ENCODE measurements around the gene AQP10. TPM values are rescaled to one million over a fixed set of nuclear protein-coding genes. Genes with fewer than 3 reads are reported as not detected.
"Not testable (repeated sequence)": the region's sequence is repeated elsewhere in the genome, so short reads cannot be mapped to it uniquely, and the experiment has no call there.

The AQP10 gene
- total RNA-seq, 2 donors from 2014 or later: 0.26 TPM; not detected in 1

GRCh38 chr1:154304664-154305337 lies 16.1 kb upstream of the AQP10 start:
- no peak overlapping the region for H3K27ac ChIP-seq
- no peaks in the 10 kb centered on the region for H3K9me3 ChIP-seq
- no peaks in the 10 kb centered on the region for H3K4me1 ChIP-seq
- intact Hi-C loops (cut with DNase I): no loop called here
- 55 to 66% methylated on average over 9 of the region's 9 CpGs for WGBS, 2 donors
- H3K36me3 ChIP-seq (replicated peaks in 1 of 2; ENCODE audit: insufficient read depth in 1 of 2, low read depth in 2 of 2): no peaks in the 10 kb centered on the region
- no peak overlapping the region for H3K4me3 ChIP-seq
- ATAC-seq: no peak
- no peaks in the 10 kb centered on the region for H3K27me3 ChIP-seq
- no peak for DNase-seq
- TF ChIP-seq POLR2A (IDR thresholded peaks at IDR 0.05): no peak
- TF ChIP-seq CTCF (IDR thresholded peaks at IDR 0.05): no peak

GRCh38 chr1:154306151-154306550 lies 14.7 kb upstream of the AQP10 start:
- H3K27me3 ChIP-seq: no peaks in the 10 kb centered on the region
- DNase-seq (no peak), ATAC-seq (no peak)
- no peaks in the 10 kb centered on the region for H3K4me1 ChIP-seq
- TF ChIP-seq CTCF (IDR thresholded peaks at IDR 0.05) (no peak), POLR2A (IDR thresholded peaks at IDR 0.05) (no peak)
- no peaks in the 10 kb centered on the region for H3K36me3 ChIP-seq (replicated peaks in 1 of 2; ENCODE audit: insufficient read depth in 1 of 2, low read depth in 2 of 2)
- intact Hi-C loops (cut with DNase I): no loop called here
- WGBS, 2 donors: 81 to 93% methylated on average over 3 of the region's 3 CpGs
- H3K27ac ChIP-seq: no peak overlapping the region
- H3K9me3 ChIP-seq: no peaks in the 10 kb centered on the region
- no peak overlapping the region for H3K4me3 ChIP-seq

- H3K27me3 ChIP-seq; intact Hi-C loops (cut with DNase I); H3K4me1 ChIP-seq; H3K27ac ChIP-seq; H3K4me3 ChIP-seq; H3K36me3 ChIP-seq (replicated peaks in 1 of 2; ENCODE audit: insufficient read depth in 1 of 2, low read depth in 2 of 2); ATAC-seq; DNase-seq; H3K9me3 ChIP-seq: not testable (repeated sequence)
- WGBS, 2 donors: 50 to 57% methylated on average over 4 of the region's 4 CpGs
Measured at GRCh38 chr1:154307670-154308270, 13.1 kb upstream of the AQP10 start.

GRCh38 chr1:154309136-154309535 lies 11.8 kb upstream of the AQP10 start:
- H3K27ac ChIP-seq; H3K9me3 ChIP-seq; DNase-seq; H3K4me1 ChIP-seq; H3K27me3 ChIP-seq; H3K36me3 ChIP-seq (replicated peaks in 1 of 2; ENCODE audit: insufficient read depth in 1 of 2, low read depth in 2 of 2); ATAC-seq; intact Hi-C loops (cut with DNase I); H3K4me3 ChIP-seq: not testable (repeated sequence)
- WGBS, 2 donors: 68 to 92% methylated on average over 6 to 7 of the region's 7 CpGs

- H3K36me3 ChIP-seq (replicated peaks in 1 of 2; ENCODE audit: insufficient read depth in 1 of 2, low read depth in 2 of 2); DNase-seq; H3K27me3 ChIP-seq; ATAC-seq; H3K27ac ChIP-seq; H3K4me1 ChIP-seq; H3K9me3 ChIP-seq; H3K4me3 ChIP-seq; intact Hi-C loops (cut with DNase I): not testable (repeated sequence)
- WGBS, 2 donors: 71 to 73% methylated on average over 13 of the region's 13 CpGs
Measured at GRCh38 chr1:154312229-154313065, 8.4 kb upstream of the AQP10 start.

GRCh38 chr1:154313066-154313356 lies 7.9 kb upstream of the AQP10 start:
- intact Hi-C loops (cut with DNase I): no loop called here
- no peak for ATAC-seq
- 61 to 63% methylated on average over 10 of the region's 10 CpGs for WGBS, 2 donors

GRCh38 chr1:154314226-154314625 lies 6.7 kb upstream of the AQP10 start:
- 59 to 77% methylated on average over 3 of the region's 3 CpGs for WGBS, 2 donors
- H3K4me3 ChIP-seq; H3K27ac ChIP-seq; H3K36me3 ChIP-seq (replicated peaks in 1 of 2; ENCODE audit: insufficient read depth in 1 of 2, low read depth in 2 of 2); H3K4me1 ChIP-seq; intact Hi-C loops (cut with DNase I); ATAC-seq; DNase-seq; H3K9me3 ChIP-seq; H3K27me3 ChIP-seq: not testable (repeated sequence)

More at GRCh38 chr1:154313066-154313356, 7.9 kb upstream of the AQP10 start:
- TF ChIP-seq CTCF (IDR thresholded peaks at IDR 0.05) (no peak), POLR2A (IDR thresholded peaks at IDR 0.05) (no peak)
- Histone ChIP-seq H3K4me1 (no peaks in the 10 kb centered on the region), H3K27me3 (no peaks in the 10 kb centered on the region), H3K27ac (no peak overlapping the region), H3K4me3 (no peak overlapping the region), H3K36me3 (replicated peaks in 1 of 2; ENCODE audit: insufficient read depth in 1 of 2, low read depth in 2 of 2) (no peaks in the 10 kb centered on the region), H3K9me3 (peaks cover 0 to 3% (median 0%) of the 10 kb centered on the region in 3 donors)
- no peak for DNase-seq

Measured in body of pancreas (tissue), 4 donors.